SH-SY5Y (cell line): ENCODE results near the gene SLC25A26.

Experiments
- GATA2 ChIP-seq: IDR thresholded peaks from 2 replicates; pipeline ENCODE4 v1.6.1; 2011; ENCODE audit warnings: mild to moderate bottlenecking, low read depth, low read length
- GATA3 ChIP-seq: IDR thresholded peaks from 2 replicates; pipeline ENCODE4 v1.6.1; 2011; ENCODE audit warnings: low read depth, mild to moderate bottlenecking, low read length, moderate library complexity

DNA sequence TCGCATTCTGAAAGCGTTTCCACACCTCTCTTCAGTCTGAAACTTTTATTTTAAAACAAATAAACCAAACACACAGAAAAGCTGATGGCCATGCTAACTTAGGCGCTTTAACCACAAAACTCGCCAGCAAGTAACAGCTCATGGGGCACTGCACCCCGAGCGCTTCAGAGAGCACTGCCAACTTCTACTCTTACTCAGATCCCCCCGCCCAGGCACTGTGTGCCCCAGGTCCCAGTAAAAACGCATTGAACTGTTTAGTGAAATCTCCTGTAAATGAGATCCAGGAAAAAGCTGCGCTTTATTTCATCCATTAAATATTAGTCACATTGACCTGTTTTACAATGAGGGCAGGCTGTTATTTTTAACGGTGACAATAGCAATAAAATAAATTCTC is 180.4 kb downstream of the SLC25A26 start:
- TF ChIP-seq GATA2: no peak
- no peak for TF ChIP-seq GATA3
